ENCODE data around the gene ATF5.

DNA sequence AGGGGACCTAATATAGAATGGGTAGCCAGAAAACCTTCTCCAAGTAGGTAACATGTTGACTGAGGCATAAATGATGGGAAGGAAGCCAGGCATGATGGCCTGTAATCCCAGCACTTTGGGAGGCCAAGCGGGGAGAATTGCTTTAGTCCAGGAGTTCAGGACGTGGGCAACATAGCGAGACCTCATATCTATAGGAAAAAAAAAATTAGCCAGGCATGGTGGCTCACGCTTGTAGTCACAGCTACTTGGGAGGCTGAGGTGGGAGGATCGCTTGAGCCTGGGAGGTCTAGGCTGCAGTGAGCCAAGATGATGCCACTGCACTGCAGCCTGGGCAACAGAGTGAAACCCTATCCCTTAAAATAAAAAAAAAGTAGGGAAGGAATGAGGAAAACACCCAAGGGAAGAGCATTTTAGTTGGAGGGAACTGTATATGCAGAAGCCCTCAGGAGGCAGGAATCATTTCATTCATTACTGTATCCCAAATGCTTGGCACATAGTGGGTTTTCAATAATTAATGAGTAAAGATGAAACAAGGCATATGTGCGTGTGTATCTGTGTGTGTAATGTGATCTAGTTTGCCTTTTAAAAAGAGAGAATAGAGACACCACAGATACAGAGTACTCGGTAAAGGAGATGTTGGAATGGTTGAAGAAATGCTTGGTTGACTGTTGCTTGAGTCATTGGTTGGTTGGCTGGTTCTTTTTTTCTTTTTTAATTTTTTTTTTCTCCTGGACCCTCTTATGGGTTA lies 2.5 kb downstream of the ATF5 start:
- TF ChIP-seq EP300 (IDR thresholded peaks at IDR 0.05; ENCODE audit: borderline replicate concordance in 1 of 2, control insufficient read depth in 1 of 2, low read depth in 2 of 2, low read length in 2 of 2) (no peak), POLR2A (IDR thresholded peaks at IDR 0.05; ENCODE audit: low read depth, low read length) (no peak), MYC (IDR thresholded peaks at IDR 0.05; ENCODE audit: insufficient read depth, insufficient read length, insufficient replicate concordance, low read length, severe bottlenecking) (no peak), ESRRA (IDR thresholded peaks at IDR 0.05; ENCODE audit: low read length) (no peak), GABPA (IDR thresholded peaks at IDR 0.05; ENCODE audit: low read depth) (no peak), ZZZ3 (IDR thresholded peaks at IDR 0.05; ENCODE audit: control insufficient read depth, insufficient read length, low read depth) (no peak), TARDBP (IDR thresholded peaks at IDR 0.05; ENCODE audit: borderline replicate concordance) (no peak), RBBP5 (conservative IDR thresholded peaks at IDR 0.05) (no peak), CEBPB (IDR thresholded peaks at IDR 0.05; ENCODE audit: borderline replicate concordance in 1 of 2, low read depth in 2 of 2, low read length in 2 of 2) (no peak)
